Measurements from ENCODE around the gene STK32A. TPM values are rescaled to one million over a fixed set of nuclear protein-coding genes. Genes with fewer than 3 reads are reported as not detected.

Gene STK32A

GRCh38 chr5:147434049-147434448 lies 199.2 kb downstream of the STK32A start:
- Histone ChIP-seq H3K4ac (ENCODE audit: low read depth in 1 of 2, low read length in 2 of 2) (no peak overlapping the region), H3K4me1 (ENCODE audit: control insufficient read depth, insufficient read depth, low read depth, low read length) (peaks cover 9% of the 10 kb centered on the region), H3K9me3 (ENCODE audit: control insufficient read depth, low read length) (no peaks in the 10 kb centered on the region), H3K27me3 (ENCODE audit: control insufficient read depth in 1 of 2, insufficient read depth in 1 of 2, low read length in 2 of 2) (no peaks in the 10 kb centered on the region), H2BK5ac (ENCODE audit: low read depth, low read length, poor library complexity, severe bottlenecking) (no peak overlapping the region), H3K4me3 (ENCODE audit: insufficient read depth in 1 of 2, low read depth in 1 of 2, low read length in 2 of 2) (no peak overlapping the region), H3K23ac (ENCODE audit: low read length in 2 of 2) (no peak overlapping the region), H3K27ac (ENCODE audit: low read length, poor library complexity, severe bottlenecking) (no peak overlapping the region), H3K14ac (ENCODE audit: low read length in 2 of 2) (no peak overlapping the region), H3K36me3 (ENCODE audit: control insufficient read depth in 1 of 2, insufficient read depth in 2 of 2, low read depth in 1 of 2, low read length in 2 of 2) (no peaks in the 10 kb centered on the region), H3K79me1 (replicated peaks; ENCODE audit: low read length, poor library complexity, severe bottlenecking) (peaks cover 14% of the 10 kb centered on the region), H2BK15ac (ENCODE audit: low read depth, poor library complexity, severe bottlenecking) (no peak overlapping the region), H3K4me2 (ENCODE audit: low read length, poor library complexity, severe bottlenecking) (no peak overlapping the region), H3K9ac (ENCODE audit: low read length) (no peak overlapping the region), H2BK12ac (ENCODE audit: low read length in 2 of 2) (no peak overlapping the region), H2BK120ac (ENCODE audit: low read depth, low read length) (no peak overlapping the region), H3K18ac (ENCODE audit: low read depth in 1 of 2, low read length in 2 of 2) (no peak overlapping the region), H4K91ac (ENCODE audit: low read length) (no peak overlapping the region), H4K8ac (ENCODE audit: low read length) (no peak overlapping the region), H2AFZ (ENCODE audit: low read depth, low read length) (no peak overlapping the region), H2AK5ac (ENCODE audit: low read length, severe bottlenecking) (no peak overlapping the region)
- 92% methylated on average over 3 of the region's 3 CpGs for WGBS
- DNase-seq = no peak

DNA sequence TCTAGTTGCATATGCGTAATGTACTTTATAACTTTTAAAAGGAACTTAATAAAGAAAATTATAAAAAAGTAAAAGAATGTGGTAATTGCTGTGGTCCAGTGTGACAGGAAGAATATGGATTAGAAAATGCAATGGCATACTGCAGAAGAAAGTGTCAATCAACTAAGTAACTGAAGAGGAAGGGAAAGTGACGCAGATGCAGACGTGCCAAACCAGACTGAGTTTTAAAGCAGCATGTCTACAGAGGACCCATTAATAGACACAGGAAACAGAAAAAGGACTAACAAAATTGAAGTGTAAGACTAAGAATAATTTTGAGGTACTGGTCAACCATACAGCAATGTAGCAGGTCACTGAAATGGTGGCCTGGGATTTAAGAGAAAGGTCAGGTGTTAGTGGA lies 201.8 kb downstream of the STK32A start:
- no peak overlapping the region for H3K4me3 ChIP-seq (ENCODE audit: insufficient read depth in 1 of 2, low read depth in 1 of 2, low read length in 2 of 2)
- no peak overlapping the region for H4K8ac ChIP-seq (ENCODE audit: low read length)
- H3K9me3 ChIP-seq (ENCODE audit: control insufficient read depth, low read length) = no peaks in the 10 kb centered on the region
- no peak overlapping the region for H3K4ac ChIP-seq (ENCODE audit: low read depth in 1 of 2, low read length in 2 of 2)
- H3K9ac ChIP-seq (ENCODE audit: low read length) = no peak overlapping the region
- no peak overlapping the region for H2AFZ ChIP-seq (ENCODE audit: low read depth, low read length)
- no peak overlapping the region for H3K18ac ChIP-seq (ENCODE audit: low read depth in 1 of 2, low read length in 2 of 2)
- no peaks in the 10 kb centered on the region for H3K36me3 ChIP-seq (ENCODE audit: control insufficient read depth in 1 of 2, insufficient read depth in 2 of 2, low read depth in 1 of 2, low read length in 2 of 2)
- H3K4me1 ChIP-seq (ENCODE audit: control insufficient read depth, insufficient read depth, low read depth, low read length) = peaks cover 8% of the 10 kb centered on the region
- H3K27ac ChIP-seq (ENCODE audit: low read length, poor library complexity, severe bottlenecking) = no peak overlapping the region
- H2BK5ac ChIP-seq (ENCODE audit: low read depth, low read length, poor library complexity, severe bottlenecking) = no peak overlapping the region
- no peak overlapping the region for H3K4me2 ChIP-seq (ENCODE audit: low read length, poor library complexity, severe bottlenecking)
- DNase-seq = no peak
- no peak overlapping the region for H2BK15ac ChIP-seq (ENCODE audit: low read depth, poor library complexity, severe bottlenecking)
- H4K91ac ChIP-seq (ENCODE audit: low read length) = no peak overlapping the region
- H3K23ac ChIP-seq (ENCODE audit: low read length in 2 of 2) = no peak overlapping the region
- H3K79me1 ChIP-seq (replicated peaks; ENCODE audit: low read length, poor library complexity, severe bottlenecking) = peaks cover 14% of the 10 kb centered on the region
- H2BK12ac ChIP-seq (ENCODE audit: low read length in 2 of 2) = no peak overlapping the region
- H3K14ac ChIP-seq (ENCODE audit: low read length in 2 of 2) = no peak overlapping the region
- H3K27me3 ChIP-seq (ENCODE audit: control insufficient read depth in 1 of 2, insufficient read depth in 1 of 2, low read length in 2 of 2) = no peaks in the 10 kb centered on the region
- H2AK5ac ChIP-seq (ENCODE audit: low read length, severe bottlenecking) = no peak overlapping the region
- no peak overlapping the region for H2BK120ac ChIP-seq (ENCODE audit: low read depth, low read length)
- WGBS = 94% methylated on average over 2 of the region's 3 CpGs

GRCh38 chr5:147437161-147437596 lies 202.4 kb downstream of the STK32A start:
- no peak overlapping the region for H3K9ac ChIP-seq (ENCODE audit: low read length)
- no peak overlapping the region for H3K4ac ChIP-seq (ENCODE audit: low read depth in 1 of 2, low read length in 2 of 2)
- no peaks in the 10 kb centered on the region for H3K36me3 ChIP-seq (ENCODE audit: control insufficient read depth in 1 of 2, insufficient read depth in 2 of 2, low read depth in 1 of 2, low read length in 2 of 2)
- H2BK15ac ChIP-seq (ENCODE audit: low read depth, poor library complexity, severe bottlenecking) = no peak overlapping the region
- peaks cover 12% of the 10 kb centered on the region for H3K79me1 ChIP-seq (replicated peaks; ENCODE audit: low read length, poor library complexity, severe bottlenecking)
- no peaks in the 10 kb centered on the region for H3K9me3 ChIP-seq (ENCODE audit: control insufficient read depth, low read length)
- no peak overlapping the region for H4K91ac ChIP-seq (ENCODE audit: low read length)
- H3K4me2 ChIP-seq (ENCODE audit: low read length, poor library complexity, severe bottlenecking) = no peak overlapping the region
- no peak overlapping the region for H2AK5ac ChIP-seq (ENCODE audit: low read length, severe bottlenecking)
- no peak overlapping the region for H3K4me3 ChIP-seq (ENCODE audit: insufficient read depth in 1 of 2, low read depth in 1 of 2, low read length in 2 of 2)
- WGBS = 81% methylated on average over 6 of the region's 6 CpGs
- no peak overlapping the region for H3K18ac ChIP-seq (ENCODE audit: low read depth in 1 of 2, low read length in 2 of 2)
- no peak overlapping the region for H2AFZ ChIP-seq (ENCODE audit: low read depth, low read length)
- no peak overlapping the region for H3K27ac ChIP-seq (ENCODE audit: low read length, poor library complexity, severe bottlenecking)
- H2BK5ac ChIP-seq (ENCODE audit: low read depth, low read length, poor library complexity, severe bottlenecking) = no peak overlapping the region
- DNase-seq = no peak
- no peak overlapping the region for H3K14ac ChIP-seq (ENCODE audit: low read length in 2 of 2)
- H4K8ac ChIP-seq (ENCODE audit: low read length) = no peak overlapping the region
- H2BK12ac ChIP-seq (ENCODE audit: low read length in 2 of 2) = no peak overlapping the region
- H3K23ac ChIP-seq (ENCODE audit: low read length in 2 of 2) = no peak overlapping the region
- H3K4me1 ChIP-seq (ENCODE audit: control insufficient read depth, insufficient read depth, low read depth, low read length) = peaks cover 5% of the 10 kb centered on the region
- no peak overlapping the region for H2BK120ac ChIP-seq (ENCODE audit: low read depth, low read length)
- H3K27me3 ChIP-seq (ENCODE audit: control insufficient read depth in 1 of 2, insufficient read depth in 1 of 2, low read length in 2 of 2) = no peaks in the 10 kb centered on the region

Small RNA genes within 50 kb of the gene (small RNA-seq; reads per million reads assigned to genes)
- gene AC011373.1 (ENCODE audit: low read depth) = not detected
